GM18508 (cell line): Measurements from ENCODE around the gene DNAH17.

Experiments used
- ATAC-seq: cut with Tn5 transposase; IDR thresholded peaks from one replicate; pipeline ENCODE4 v1.9.1; 2021; ENCODE audit warnings: moderate number of reproducible peaks; ENCODE audit not compliant: insufficient read depth, unreplicated experiment

DNAH17 gene

GRCh38 chr17:78401891-78402290 lies 175.3 kb downstream of the DNAH17 start:
- ATAC-seq: no peak

GRCh38 chr17:78401246-78401645 lies 175.9 kb downstream of the DNAH17 start:
- ATAC-seq: no peak

GRCh38 chr17:78400581-78401240 lies 176.5 kb downstream of the DNAH17 start:
- ATAC-seq: no peak

GRCh38 chr17:78399693-78400144 lies 177.5 kb downstream of the DNAH17 start:
- ATAC-seq: no peak

- ATAC-seq: no peak
Observed at GRCh38 chr17:78399028-78399692, 178.0 kb downstream of the DNAH17 start.

- ATAC-seq: no peak
Observed at GRCh38 chr17:78398390-78398789, 178.8 kb downstream of the DNAH17 start.

GRCh38 chr17:78397681-78398101 lies 179.5 kb downstream of the DNAH17 start:
- no peak for ATAC-seq

GRCh38 chr17:78396441-78397337 lies 180.5 kb downstream of the DNAH17 start:
- ATAC-seq: no peak

- ATAC-seq: no peak
Observed at GRCh38 chr17:78395155-78395554, 182.0 kb downstream of the DNAH17 start.

- ATAC-seq: no peak
Observed at GRCh38 chr17:78394209-78394608, 183.0 kb downstream of the DNAH17 start.

- ATAC-seq: no peak
Observed at GRCh38 chr17:78393575-78393974, 183.6 kb downstream of the DNAH17 start.

- no peak for ATAC-seq
Observed at GRCh38 chr17:78392295-78392694, 184.9 kb downstream of the DNAH17 start.

GRCh38 chr17:78391843-78392242 lies 185.4 kb downstream of the DNAH17 start:
- ATAC-seq: no peak

- ATAC-seq: no peak
Observed at GRCh38 chr17:78391051-78391431, 186.2 kb downstream of the DNAH17 start.

GRCh38 chr17:78390241-78391050 lies 186.8 kb downstream of the DNAH17 start:
- ATAC-seq: no peak

GRCh38 chr17:78387977-78388941 lies 188.9 kb downstream of the DNAH17 start:
- no peak for ATAC-seq

- no peak for ATAC-seq
Observed at GRCh38 chr17:78384479-78385175, 192.6 kb downstream of the DNAH17 start.

GRCh38 chr17:78383725-78384471 lies 193.3 kb downstream of the DNAH17 start:
- no peak for ATAC-seq
